ENCODE data around the gene C2CD4D.
"Not testable (repeated sequence)": the region's sequence is repeated elsewhere in the genome, so short reads cannot be mapped to it uniquely, and the experiment has no call there.

C2CD4D gene

DNA sequence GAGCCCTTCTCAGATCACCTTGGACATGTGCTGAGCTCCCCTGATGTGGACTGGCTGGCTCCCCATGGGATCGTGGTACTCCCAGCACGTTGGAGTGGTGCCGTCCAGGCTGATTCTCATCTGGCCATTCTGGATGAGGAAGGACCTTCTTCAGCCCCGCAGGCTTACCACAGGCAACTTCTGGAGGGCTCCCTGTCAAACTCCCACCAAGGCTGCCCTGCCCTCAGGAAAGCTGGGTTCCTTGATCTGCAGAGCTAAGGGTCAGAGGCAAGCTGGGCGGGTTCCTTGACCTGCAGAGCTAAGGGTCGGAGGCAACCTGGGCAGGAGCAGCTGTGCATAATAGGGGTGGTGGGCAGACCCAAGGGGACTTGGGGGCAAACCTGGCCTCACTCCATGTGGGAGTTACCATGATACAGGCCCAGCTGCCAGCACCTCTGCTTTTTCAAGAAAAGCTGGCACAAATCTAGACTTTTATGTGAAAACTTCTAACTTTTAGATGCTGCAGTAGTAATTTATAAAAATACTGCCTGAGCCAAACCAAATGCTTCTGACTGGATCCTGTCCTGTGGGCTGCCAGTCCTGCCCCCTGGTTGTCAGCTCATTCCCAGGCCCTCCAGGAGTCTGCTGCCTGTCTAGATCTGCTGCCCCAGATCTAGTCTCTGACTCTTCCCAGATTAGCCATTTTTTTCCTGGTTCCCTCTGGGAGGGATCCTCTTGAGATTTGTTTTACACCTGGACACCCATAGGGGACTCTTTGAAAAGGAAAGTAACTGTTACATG lies 19.5 kb upstream of the C2CD4D start:
- peaks cover 0 to 21% of the 10 kb centered on the region in 2 experiments for H3K27me3 ChIP-seq (ENCODE audit: control insufficient read depth in 1 of 2, insufficient read depth in 1 of 2, low read length in 2 of 2)
- H3K9ac ChIP-seq (ENCODE audit: low read length) = no peak overlapping the region
- H4K8ac ChIP-seq (ENCODE audit: low read length) = no peak overlapping the region
- no peak for DNase-seq
- no peak overlapping the region for H2AFZ ChIP-seq (ENCODE audit: low read depth, low read length)
- no peaks in the 10 kb centered on the region for H3K4me1 ChIP-seq (ENCODE audit: control insufficient read depth, insufficient read depth, low read depth, low read length)
- no peak overlapping the region for H3K23ac ChIP-seq (ENCODE audit: low read length in 2 of 2)
- H2AK5ac ChIP-seq (ENCODE audit: low read length, severe bottlenecking) = no peak overlapping the region
- no peak overlapping the region for H4K91ac ChIP-seq (ENCODE audit: low read length)
- H2BK120ac ChIP-seq (ENCODE audit: low read depth, low read length) = no peak overlapping the region
- H2BK5ac ChIP-seq (ENCODE audit: low read depth, low read length, poor library complexity, severe bottlenecking) = no peak overlapping the region
- no peak overlapping the region for H2BK12ac ChIP-seq (ENCODE audit: low read length in 2 of 2)
- no peaks in the 10 kb centered on the region for H3K9me3 ChIP-seq (ENCODE audit: control insufficient read depth, low read length)
- WGBS = 82% methylated on average over 6 of the region's 6 CpGs
- no peaks in the 10 kb centered on the region for H3K36me3 ChIP-seq (ENCODE audit: control insufficient read depth in 1 of 2, insufficient read depth in 2 of 2, low read depth in 1 of 2, low read length in 2 of 2)
- no peak overlapping the region for H3K18ac ChIP-seq (ENCODE audit: low read depth in 1 of 2, low read length in 2 of 2)
- no peak overlapping the region for H3K27ac ChIP-seq (ENCODE audit: low read length, poor library complexity, severe bottlenecking)
- no peak overlapping the region for H3K14ac ChIP-seq (ENCODE audit: low read length in 2 of 2)
- H3K79me1 ChIP-seq (replicated peaks; ENCODE audit: low read length, poor library complexity, severe bottlenecking) = no peaks in the 10 kb centered on the region
- H3K4me2 ChIP-seq (ENCODE audit: low read length, poor library complexity, severe bottlenecking) = no peak overlapping the region
- no peak overlapping the region for H2BK15ac ChIP-seq (ENCODE audit: low read depth, poor library complexity, severe bottlenecking)
- no peak overlapping the region for H3K4me3 ChIP-seq (ENCODE audit: insufficient read depth in 1 of 2, low read depth in 1 of 2, low read length in 2 of 2)
- H3K4ac ChIP-seq (ENCODE audit: low read depth in 1 of 2, low read length in 2 of 2) = no peak overlapping the region

DNA sequence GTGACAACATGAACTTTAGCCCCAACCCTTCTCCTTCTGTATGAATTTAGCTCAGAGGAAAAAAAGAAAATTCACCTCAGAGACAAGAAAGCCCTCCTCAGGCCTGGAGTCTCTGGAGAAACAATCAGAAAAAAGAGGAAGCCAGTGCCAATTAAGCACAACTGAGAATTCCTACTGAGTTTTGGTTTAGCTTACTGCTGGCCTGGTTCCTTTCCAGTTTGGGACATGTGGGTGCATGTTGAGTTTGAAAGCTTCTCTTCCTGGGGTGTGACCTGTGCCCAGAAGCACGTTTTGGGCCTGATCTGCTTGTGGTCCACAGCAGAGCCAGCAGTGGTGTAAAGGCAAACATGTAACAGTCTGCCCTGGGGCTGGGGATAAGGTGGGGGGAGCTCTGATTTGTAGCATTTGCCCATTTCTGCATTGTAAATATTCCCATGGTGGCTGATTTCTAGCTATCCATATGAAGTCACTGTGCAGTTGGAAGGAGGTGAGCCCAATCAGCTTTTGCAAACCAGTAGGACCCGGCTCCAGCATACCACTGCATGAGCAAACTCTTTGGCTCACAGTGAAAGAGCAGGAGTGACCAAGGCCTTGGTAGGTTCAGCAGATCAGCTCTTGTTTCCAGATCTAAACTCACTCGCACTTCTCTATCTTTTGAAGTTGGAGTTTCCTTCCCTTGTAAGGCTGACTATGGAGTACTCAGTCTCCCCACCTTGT lies 18.6 kb upstream of the C2CD4D start:
- no peak overlapping the region for H4K91ac ChIP-seq (ENCODE audit: low read length)
- H3K27me3 ChIP-seq (ENCODE audit: control insufficient read depth in 1 of 2, insufficient read depth in 1 of 2, low read length in 2 of 2) = peaks cover 4 to 23% of the 10 kb centered on the region in 2 experiments
- no peak overlapping the region for H2BK15ac ChIP-seq (ENCODE audit: low read depth, poor library complexity, severe bottlenecking)
- H3K14ac ChIP-seq (ENCODE audit: low read length in 2 of 2) = no peak overlapping the region
- no peak overlapping the region for H2BK12ac ChIP-seq (ENCODE audit: low read length in 2 of 2)
- no peak overlapping the region for H3K23ac ChIP-seq (ENCODE audit: low read length in 2 of 2)
- no peak overlapping the region for H2AFZ ChIP-seq (ENCODE audit: low read depth, low read length)
- no peak overlapping the region for H3K4me2 ChIP-seq (ENCODE audit: low read length, poor library complexity, severe bottlenecking)
- no peak overlapping the region for H2BK120ac ChIP-seq (ENCODE audit: low read depth, low read length)
- H2AK5ac ChIP-seq (ENCODE audit: low read length, severe bottlenecking) = no peak overlapping the region
- no peaks in the 10 kb centered on the region for H3K4me1 ChIP-seq (ENCODE audit: control insufficient read depth, insufficient read depth, low read depth, low read length)
- H3K4ac ChIP-seq (ENCODE audit: low read depth in 1 of 2, low read length in 2 of 2) = no peak overlapping the region
- H3K36me3 ChIP-seq (ENCODE audit: control insufficient read depth in 1 of 2, insufficient read depth in 2 of 2, low read depth in 1 of 2, low read length in 2 of 2) = no peaks in the 10 kb centered on the region
- H3K18ac ChIP-seq (ENCODE audit: low read depth in 1 of 2, low read length in 2 of 2) = no peak overlapping the region
- H3K4me3 ChIP-seq (ENCODE audit: insufficient read depth in 1 of 2, low read depth in 1 of 2, low read length in 2 of 2) = no peak overlapping the region
- H3K27ac ChIP-seq (ENCODE audit: low read length, poor library complexity, severe bottlenecking) = no peak overlapping the region
- whole genome bisulfite sequencing = 78% methylated on average over 3 of the region's 3 CpGs
- no peak overlapping the region for H3K9ac ChIP-seq (ENCODE audit: low read length)
- no peaks in the 10 kb centered on the region for H3K79me1 ChIP-seq (replicated peaks; ENCODE audit: low read length, poor library complexity, severe bottlenecking)
- H2BK5ac ChIP-seq (ENCODE audit: low read depth, low read length, poor library complexity, severe bottlenecking) = no peak overlapping the region
- no peak overlapping the region for H4K8ac ChIP-seq (ENCODE audit: low read length)
- no peak for DNase-seq
- no peaks in the 10 kb centered on the region for H3K9me3 ChIP-seq (ENCODE audit: control insufficient read depth, low read length)

DNA sequence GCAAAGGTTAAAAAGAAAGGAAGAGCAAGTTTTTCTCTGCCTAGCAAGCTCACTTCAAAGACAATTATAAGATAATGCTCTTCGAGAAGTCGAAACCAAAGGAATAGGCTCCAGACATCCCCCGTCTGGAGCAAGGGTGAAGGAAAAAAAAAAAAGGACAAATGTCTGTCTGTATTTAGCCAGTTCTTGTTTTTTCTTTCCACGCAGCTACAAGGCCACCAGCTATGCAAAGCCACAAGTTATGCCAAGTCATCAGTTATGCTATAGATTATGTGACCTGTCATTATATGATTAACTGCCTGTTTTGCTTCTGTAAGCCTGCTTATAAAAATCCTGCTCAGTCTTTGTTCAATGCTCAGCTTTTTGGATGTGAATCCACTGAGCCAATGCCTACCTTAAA lies 16.3 kb upstream of the C2CD4D start:
- WGBS = 22% methylated on average over 3 of the region's 4 CpGs
- Histone ChIP-seq H3K4me3 (ENCODE audit: insufficient read depth in 1 of 2, low read depth in 1 of 2, low read length in 2 of 2) (no peak overlapping the region), H2AK5ac (ENCODE audit: low read length, severe bottlenecking) (no peak overlapping the region), H3K27ac (ENCODE audit: low read length, poor library complexity, severe bottlenecking) (no peak overlapping the region), H4K8ac (ENCODE audit: low read length) (no peak overlapping the region), H4K91ac (ENCODE audit: low read length) (no peak overlapping the region), H2BK15ac (ENCODE audit: low read depth, poor library complexity, severe bottlenecking) (no peak overlapping the region), H3K4ac (ENCODE audit: low read depth in 1 of 2, low read length in 2 of 2) (no peak overlapping the region), H3K4me1 (ENCODE audit: control insufficient read depth, insufficient read depth, low read depth, low read length) (no peaks in the 10 kb centered on the region), H3K36me3 (ENCODE audit: control insufficient read depth in 1 of 2, insufficient read depth in 2 of 2, low read depth in 1 of 2, low read length in 2 of 2) (no peaks in the 10 kb centered on the region), H3K27me3 (ENCODE audit: control insufficient read depth in 1 of 2, insufficient read depth in 1 of 2, low read length in 2 of 2) (peaks cover 26 to 30% of the 10 kb centered on the region in 2 experiments), H3K23ac (ENCODE audit: low read length in 2 of 2) (no peak overlapping the region), H3K18ac (ENCODE audit: low read depth in 1 of 2, low read length in 2 of 2) (no peak overlapping the region), H2BK12ac (ENCODE audit: low read length in 2 of 2) (no peak overlapping the region), H3K9ac (ENCODE audit: low read length) (peak overlapping the region; percentile 67), H3K79me1 (replicated peaks; ENCODE audit: low read length, poor library complexity, severe bottlenecking) (no peaks in the 10 kb centered on the region), H2AFZ (ENCODE audit: low read depth, low read length) (no peak overlapping the region), H2BK5ac (ENCODE audit: low read depth, low read length, poor library complexity, severe bottlenecking) (no peak overlapping the region), H3K4me2 (ENCODE audit: low read length, poor library complexity, severe bottlenecking) (no peak overlapping the region), H2BK120ac (ENCODE audit: low read depth, low read length) (no peak overlapping the region), H3K14ac (ENCODE audit: low read length in 2 of 2) (no peak overlapping the region), H3K9me3 (ENCODE audit: control insufficient read depth, low read length) (no peaks in the 10 kb centered on the region)
- no peak for DNase-seq

DNA sequence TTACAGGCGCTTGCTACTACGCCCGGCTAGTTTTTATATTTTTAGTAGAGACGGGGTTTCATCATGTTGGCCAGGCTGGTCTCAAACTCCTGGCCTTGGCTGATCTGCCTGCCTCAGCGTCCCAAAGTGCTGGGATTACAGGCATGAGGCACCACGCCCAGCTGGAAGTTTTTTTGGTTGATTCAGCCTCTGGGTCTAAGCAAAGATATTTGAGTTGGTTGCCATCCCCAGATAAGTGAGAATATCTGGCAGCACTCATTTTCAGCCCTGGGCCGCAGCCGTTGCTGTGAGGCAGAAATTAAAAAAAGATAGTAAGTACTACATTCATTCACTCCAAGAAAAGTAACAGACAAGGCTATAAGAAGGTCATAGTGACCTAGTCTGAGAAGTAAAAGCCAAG lies 15.9 kb upstream of the C2CD4D start:
- 88% methylated on average over 6 of the region's 8 CpGs for WGBS
- not testable (repeated sequence) for H2BK120ac ChIP-seq (ENCODE audit: low read depth, low read length); H2AFZ ChIP-seq (ENCODE audit: low read depth, low read length); H2BK12ac ChIP-seq (ENCODE audit: low read length in 2 of 2); H4K91ac ChIP-seq (ENCODE audit: low read length); H3K4me2 ChIP-seq (ENCODE audit: low read length, poor library complexity, severe bottlenecking); H3K23ac ChIP-seq (ENCODE audit: low read length in 2 of 2); H3K79me1 ChIP-seq (replicated peaks; ENCODE audit: low read length, poor library complexity, severe bottlenecking); DNase-seq; H2AK5ac ChIP-seq (ENCODE audit: low read length, severe bottlenecking); H3K4me3 ChIP-seq (ENCODE audit: insufficient read depth in 1 of 2, low read depth in 1 of 2, low read length in 2 of 2); H3K18ac ChIP-seq (ENCODE audit: low read depth in 1 of 2, low read length in 2 of 2); H3K27ac ChIP-seq (ENCODE audit: low read length, poor library complexity, severe bottlenecking); H2BK5ac ChIP-seq (ENCODE audit: low read depth, low read length, poor library complexity, severe bottlenecking); H3K9me3 ChIP-seq (ENCODE audit: control insufficient read depth, low read length); H3K4me1 ChIP-seq (ENCODE audit: control insufficient read depth, insufficient read depth, low read depth, low read length); H3K4ac ChIP-seq (ENCODE audit: low read depth in 1 of 2, low read length in 2 of 2); H2BK15ac ChIP-seq (ENCODE audit: low read depth, poor library complexity, severe bottlenecking); H3K36me3 ChIP-seq (ENCODE audit: control insufficient read depth in 1 of 2, insufficient read depth in 2 of 2, low read depth in 1 of 2, low read length in 2 of 2); H4K8ac ChIP-seq (ENCODE audit: low read length); H3K14ac ChIP-seq (ENCODE audit: low read length in 2 of 2)
- Histone ChIP-seq H3K27me3 (ENCODE audit: control insufficient read depth in 1 of 2, insufficient read depth in 1 of 2, low read length in 2 of 2) (peaks cover 30 to 32% of the 10 kb centered on the region in 2 experiments), H3K9ac (ENCODE audit: low read length) (peak overlapping the region; percentile 67)
